ENCODE data around the gene ADAM8.

GRCh38 chr10:133272301-133272963, 4.2 kb downstream of the ADAM8 start:
- TF ChIP-seq CTCF (IDR thresholded peaks at IDR 0.05) (no peak), POLR2A (IDR thresholded peaks at IDR 0.05) (no peak)
